ENCODE data around the gene ZNF438. TPM values are rescaled to one million over a fixed set of nuclear protein-coding genes. Genes with fewer than 3 reads are reported as not detected.

The ZNF438 gene
- total RNA-seq, 1 donor from 2014 or later: 12.5 TPM

DNA sequence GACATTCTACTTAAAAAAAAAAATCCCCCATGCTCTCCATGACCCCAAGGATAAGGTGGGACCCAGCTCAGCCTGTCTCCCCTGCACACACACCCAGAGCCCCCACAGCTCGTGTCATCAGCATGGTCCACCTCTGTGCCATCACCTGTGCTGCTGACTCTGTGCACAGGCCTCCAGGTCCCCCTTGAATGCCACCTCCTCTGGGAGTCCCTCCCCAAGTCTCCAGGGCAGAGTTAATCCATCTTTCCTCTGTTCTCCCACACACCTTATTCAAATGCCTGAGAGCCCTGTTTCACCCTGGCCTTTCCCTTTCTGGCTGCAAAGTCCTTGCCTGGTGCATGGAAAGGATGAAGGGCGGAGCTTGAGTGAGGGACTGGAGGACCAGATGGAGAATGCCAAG is 208.0 kb downstream of the ZNF438 start:
- intact Hi-C loops (cut with DNase I): no loop called here
- peak; percentile 12 for DNase-seq (ENCODE audit: low spot score)

GRCh38 chr10:30822693-30823465 is 208.8 kb downstream of the ZNF438 start:
- DNase-seq (ENCODE audit: low spot score): peak; percentile 58
- intact Hi-C loops (cut with DNase I): no loop called here

DNA sequence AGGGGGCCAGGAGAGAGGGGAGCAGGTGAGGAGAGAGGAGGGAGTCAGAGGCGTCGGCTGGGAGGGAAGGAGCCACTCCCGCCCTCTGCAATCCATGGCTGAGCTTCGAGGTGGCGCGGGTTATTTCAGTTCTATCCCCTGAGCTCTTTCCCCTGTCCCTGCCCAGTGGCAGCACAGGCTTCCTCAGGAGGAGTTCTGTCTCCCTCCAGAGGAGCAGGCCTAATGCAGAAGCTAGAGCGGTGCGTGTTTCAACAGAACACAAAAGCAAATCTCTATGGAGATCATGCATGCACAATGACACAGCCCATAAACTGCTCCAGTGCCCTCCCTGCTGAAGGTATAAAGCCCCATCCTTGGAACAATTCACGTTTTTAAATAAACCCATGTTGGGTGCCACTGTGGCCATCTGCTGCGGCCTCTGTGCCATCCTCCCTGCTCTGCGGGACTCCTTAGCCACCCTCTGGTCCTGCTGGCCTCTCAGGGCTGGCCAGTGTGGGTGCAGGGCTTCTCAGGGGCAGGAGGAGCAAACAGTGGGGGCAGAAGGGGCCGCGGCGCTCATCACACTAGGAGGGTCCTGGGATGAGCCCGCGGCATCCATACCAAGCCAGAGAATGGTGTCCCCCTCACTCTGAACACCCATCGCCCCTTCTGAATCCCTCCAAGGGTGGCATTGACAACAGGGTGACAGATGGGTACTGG is 209.5 kb downstream of the ZNF438 start:
- intact Hi-C loops (cut with DNase I): no loop called here
- DNase-seq (ENCODE audit: low spot score): peak; percentile 65

- intact Hi-C loops (cut with DNase I): no loop called here
Measured at GRCh38 chr10:30821261-30821993, 210.2 kb downstream of the ZNF438 start.

GRCh38 chr10:30820261-30820991 is 211.2 kb downstream of the ZNF438 start:
- DNase-seq (ENCODE audit: low spot score): peak; percentile 3
- intact Hi-C loops (cut with DNase I): no loop called here

More at GRCh38 chr10:30821261-30821993, 210.2 kb downstream of the ZNF438 start:
- DNase-seq (ENCODE audit: low spot score): peak; percentile 46

DNA sequence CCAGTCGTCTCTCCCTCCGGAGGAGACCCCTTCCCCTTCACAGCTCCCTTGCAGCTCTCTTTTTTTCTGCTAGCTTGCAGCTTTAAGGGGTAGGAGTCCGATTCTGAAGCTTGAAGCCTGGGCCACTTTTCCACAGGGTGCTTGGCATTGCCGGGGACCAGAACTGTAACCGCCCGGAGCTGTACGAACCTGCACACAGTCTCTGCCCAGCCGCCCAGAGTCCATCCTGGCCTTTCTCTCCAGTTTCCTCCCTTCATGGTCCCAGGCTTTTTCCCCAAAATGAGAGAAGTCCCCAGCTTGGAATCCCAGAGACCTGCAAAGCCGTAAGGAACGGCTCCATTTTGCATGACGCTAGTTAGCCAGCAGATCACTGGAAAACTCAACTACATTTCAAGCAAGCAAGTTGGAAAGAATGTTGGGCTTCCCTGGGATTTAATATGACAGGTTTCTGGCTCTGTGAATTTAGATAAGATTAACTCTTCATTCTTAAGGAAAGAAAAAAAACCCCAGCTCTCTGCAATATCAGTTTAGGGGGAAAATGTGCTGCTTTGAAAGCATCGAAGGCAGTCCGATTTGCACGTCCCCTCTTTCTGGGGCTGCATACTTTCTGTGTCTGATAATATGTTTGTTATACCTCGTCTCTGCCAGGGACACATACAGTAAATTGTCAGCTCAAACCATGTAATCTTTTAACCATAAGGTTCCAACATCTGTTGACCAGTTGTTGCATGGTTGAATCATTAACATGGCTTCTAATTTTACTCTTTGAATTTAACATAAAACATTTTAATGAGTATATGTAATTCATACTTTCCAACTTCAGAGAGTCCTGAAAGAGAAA is 212.1 kb downstream of the ZNF438 start:
- intact Hi-C loops (cut with DNase I): no loop called here
- peak; percentile 50 for DNase-seq (ENCODE audit: low spot score)

DNA sequence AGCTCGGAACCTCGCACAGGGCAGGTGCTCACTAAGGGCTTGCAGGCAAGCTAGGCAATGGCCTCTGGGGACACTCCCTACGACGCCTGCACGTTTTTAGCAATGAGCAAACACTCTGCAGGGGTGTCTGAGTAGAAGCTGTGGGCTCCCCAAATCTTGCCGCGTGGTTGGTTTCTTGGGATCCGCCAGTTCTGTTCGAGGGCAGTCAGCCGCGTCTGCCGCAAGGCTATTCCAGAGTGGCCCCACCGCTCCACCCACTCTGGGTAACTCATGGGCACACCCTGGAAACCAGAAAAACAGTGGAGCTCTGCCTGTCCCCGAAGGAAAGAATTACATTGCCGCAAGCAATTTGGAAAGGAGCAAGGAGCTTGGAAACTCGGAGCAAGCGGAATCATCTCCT is 212.8 kb downstream of the ZNF438 start:
- intact Hi-C loops (cut with DNase I): no loop called here
- DNase-seq (ENCODE audit: low spot score): no peak

GRCh38 chr10:30818010-30818660 is 213.5 kb downstream of the ZNF438 start:
- DNase-seq (ENCODE audit: low spot score): peak; percentile 83
- intact Hi-C loops (cut with DNase I): no loop called here

DNA sequence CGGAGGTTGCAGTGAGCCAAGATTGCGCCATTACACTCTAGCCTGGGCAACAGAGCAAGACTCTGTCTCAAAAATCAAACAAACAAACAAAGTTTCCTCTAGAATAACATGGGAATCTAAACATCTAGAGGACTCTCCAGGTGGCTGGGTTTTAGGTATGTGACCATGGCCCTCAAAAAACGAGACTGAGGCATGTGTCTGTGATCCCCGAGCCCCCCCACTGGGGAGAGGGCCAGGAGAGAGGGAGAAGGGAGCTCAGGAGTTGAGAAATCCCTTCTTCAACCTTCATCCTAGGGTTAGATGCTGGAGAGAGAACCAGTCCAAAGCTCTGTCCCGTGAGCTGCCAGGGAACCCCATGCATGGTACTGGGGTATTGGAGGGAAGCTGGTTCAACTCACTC is 214.1 kb downstream of the ZNF438 start:
- intact Hi-C loops (cut with DNase I): no loop called here

GRCh38 chr10:30816820-30817171 is 214.9 kb downstream of the ZNF438 start:
- intact Hi-C loops (cut with DNase I): no loop called here
- no peak for DNase-seq (ENCODE audit: low spot score)

More for the DNA sequence above, 214.1 kb downstream of the ZNF438 start:
- DNase-seq (ENCODE audit: low spot score): no peak

GRCh38 chr10:30816159-30816819 is 215.4 kb downstream of the ZNF438 start:
- DNase-seq (ENCODE audit: low spot score): peak; percentile 12
- intact Hi-C loops (cut with DNase I): no loop called here

DNA sequence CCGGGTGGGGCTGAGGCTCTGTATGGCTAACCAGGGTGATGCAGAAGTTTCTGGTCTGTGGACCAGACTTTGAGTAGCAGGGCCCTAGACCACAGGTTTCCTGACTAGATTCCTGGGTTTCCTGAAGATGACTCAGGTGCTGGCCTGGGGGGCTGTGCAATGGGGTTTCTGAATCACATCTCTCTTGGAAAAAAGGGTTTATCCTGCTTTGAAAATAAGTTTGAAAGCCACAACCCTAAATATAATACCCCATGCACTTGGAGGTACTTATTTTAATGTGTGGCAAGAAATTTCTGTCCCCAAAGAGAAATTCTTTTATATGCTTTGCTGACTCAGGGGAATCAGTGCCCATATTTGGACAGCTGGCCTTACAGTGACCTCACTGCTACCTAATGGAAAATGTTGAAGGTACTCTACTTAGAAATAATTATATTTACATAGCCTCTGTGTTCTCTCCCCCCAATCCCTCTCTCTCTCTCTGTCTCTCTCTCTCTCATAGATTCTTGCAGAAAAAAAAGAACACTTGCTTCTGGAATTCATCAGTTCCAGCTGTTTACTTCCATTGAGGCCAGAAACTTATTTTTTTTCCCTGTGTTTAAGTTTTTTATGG is 217.7 kb downstream of the ZNF438 start:
- intact Hi-C loops (cut with DNase I): loop anchor here (5.0 kb wide), 2 partner anchors 43 to 218 kb away; partner anchors contain the start of gene ZNF438
- DNase-seq (ENCODE audit: low spot score): no peak

- intact Hi-C loops (cut with DNase I): loop anchor here (5.0 kb wide), 2 partner anchors 45 to 220 kb away; partner anchors contain the start of gene ZNF438
- DNase-seq (ENCODE audit: low spot score): no peak
Measured at GRCh38 chr10:30812018-30812851, 219.4 kb downstream of the ZNF438 start.

- DNase-seq (ENCODE audit: low spot score): no peak
- intact Hi-C loops (cut with DNase I): loop anchor here (5.0 kb wide), 2 partner anchors 46 to 221 kb away; partner anchors contain the start of gene ZNF438
Measured at GRCh38 chr10:30811276-30812017, 220.2 kb downstream of the ZNF438 start.

DNA sequence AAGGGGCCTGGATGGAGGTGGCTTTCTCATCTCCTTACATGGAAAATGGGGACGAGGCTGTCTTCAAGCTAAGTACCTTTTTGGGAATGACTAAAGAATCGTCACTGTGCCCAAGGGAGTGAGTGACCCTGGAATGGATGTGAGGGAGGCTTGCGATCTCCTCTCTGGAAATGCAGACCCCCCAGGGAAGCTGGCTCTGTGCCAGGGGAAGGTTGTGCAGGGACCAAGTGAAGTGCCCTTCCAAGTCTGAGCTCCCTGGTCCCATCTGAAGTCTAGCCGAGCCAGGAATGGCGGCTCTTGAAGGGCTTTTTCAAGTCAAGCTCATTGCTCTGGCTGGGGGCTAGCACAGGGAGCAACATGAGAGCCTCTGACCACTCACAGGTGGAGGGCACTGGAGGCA is 221.2 kb downstream of the ZNF438 start:
- intact Hi-C loops (cut with DNase I): loop anchor here (5.0 kb wide), 2 partner anchors 47 to 222 kb away; partner anchors contain the start of gene ZNF438
- DNase-seq (ENCODE audit: low spot score): no peak

GRCh38 chr10:30806850-30807249 is 224.8 kb downstream of the ZNF438 start:
- intact Hi-C loops (cut with DNase I): no loop called here
- DNase-seq (ENCODE audit: low spot score): no peak

Data from cardiac septum (tissue), 1 donor.